Thymus (tissue), 11 donors: Measurements from ENCODE around the gene MEN1. TPM values are rescaled to one million over a fixed set of nuclear protein-coding genes. Genes with fewer than 3 reads are reported as not detected.

Experiments used
- DNase-seq, 9 donors: peaks; one replicate each; pipeline ENCODE4 v3.0.0-alpha.2; 2013; ENCODE audit warnings: low spot score in 9 of 9, low read depth in 6 of 9, missing footprints in 1 of 9
- H3K27ac ChIP-seq, 2 donors: one replicate each; pipeline ENCODE4 v1.5.1; 2013; ENCODE audit warnings: control low read depth in 1 of 2, low read depth in 1 of 2, low read length in 1 of 2, mild to moderate bottlenecking in 1 of 2, moderate library complexity in 1 of 2
- H3K27me3 ChIP-seq, 2 donors: one replicate each; pipeline ENCODE4 v1.5.1; 2013; ENCODE audit warnings: low read length in 1 of 2; ENCODE audit not compliant: control insufficient read depth in 2 of 2, insufficient read depth in 1 of 2
- H3K36me3 ChIP-seq, 2 donors: one replicate each; pipeline ENCODE4 v1.5.1; 2013; ENCODE audit warnings: low read length in 1 of 2, mild to moderate bottlenecking in 1 of 2, moderate library complexity in 1 of 2; ENCODE audit not compliant: control insufficient read depth in 2 of 2, insufficient read depth in 2 of 2
- H3K4me1 ChIP-seq, 2 donors: one replicate each; pipeline ENCODE4 v1.5.1; 2013; ENCODE audit warnings: low read length in 2 of 2; ENCODE audit not compliant: control insufficient read depth in 2 of 2, insufficient read depth in 2 of 2
- H3K4me3 ChIP-seq, 2 donors: one replicate each; pipeline ENCODE4 v1.5.1; 2013; ENCODE audit warnings: low read length in 2 of 2, control low read depth in 1 of 2, mild to moderate bottlenecking in 1 of 2
- H3K9me3 ChIP-seq, 2 donors: one replicate each; pipeline ENCODE4 v1.5.1; 2013; ENCODE audit warnings: low read length in 1 of 2, mild to moderate bottlenecking in 1 of 2; ENCODE audit not compliant: control insufficient read depth in 2 of 2, insufficient read depth in 1 of 2
- WGBS: extraction: QIAGEN DNeasy Blood & Tissue Kit; methylation state at CpG from one replicate; pipeline ENCODE4 v1.1.7; 2013; 5-methylcytosine and 5-hydroxymethylcytosine counted together
- polyA plus RNA-seq: library from polyadenylated mRNA; stranded (reverse); fragments of 200-250 nt; gene quantifications from one replicate; pipeline ENCODE4 v1.2.3, GENCODE V29; 2013
- total RNA-seq: library from RNA; stranded (reverse); fragments of 120-200 nt; gene quantifications from one replicate; pipeline ENCODE4 v1.2.4, GENCODE V29; 2013
- donor health status: healthy.

MEN1 gene
- total and polyA plus RNA-seq, 2 donors: 10.8 to 33.4 TPM

DNA sequence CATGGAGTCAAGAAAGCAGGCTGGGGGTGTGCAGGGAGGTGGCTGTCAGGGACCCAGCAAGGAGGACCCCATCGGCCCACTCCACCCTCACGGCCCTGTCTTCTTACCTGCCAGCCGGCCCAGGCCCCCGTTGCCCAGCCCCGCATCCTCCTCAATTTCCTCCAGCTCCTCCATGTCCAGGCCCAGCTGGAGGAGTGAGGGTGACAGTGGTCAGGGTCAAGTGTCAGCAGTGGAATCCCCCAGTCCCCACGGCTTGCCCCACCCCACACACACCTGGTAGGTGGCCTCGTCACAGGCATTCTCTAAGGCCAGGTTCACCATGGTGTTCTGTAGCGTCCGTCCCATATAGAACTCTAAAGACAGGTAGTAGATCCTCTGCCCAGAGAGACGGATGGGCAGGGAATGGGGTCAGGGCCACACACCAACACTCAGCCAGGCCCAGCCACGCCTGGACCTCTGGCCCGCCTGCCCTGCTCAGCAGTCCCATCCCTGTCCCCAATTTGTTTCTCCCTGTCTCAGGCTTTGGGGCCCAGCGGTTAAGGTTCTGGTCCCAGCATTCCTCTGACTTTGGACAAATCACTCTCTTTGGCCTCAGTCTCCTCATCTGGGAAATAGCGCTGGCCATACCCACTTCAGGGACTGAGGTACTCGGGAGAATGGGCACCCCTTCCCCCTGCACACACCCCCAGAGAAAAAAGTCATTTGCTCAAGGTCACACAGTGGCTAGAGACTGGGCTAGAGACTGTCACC is 51.8 kb downstream of the MEN1 start:
- Histone ChIP-seq H3K4me3 (no peak overlapping the region), H3K27me3 (no peaks in the 10 kb centered on the region), H3K9me3 (no peaks in the 10 kb centered on the region), H3K4me1 (peaks cover 0 to 25% of the 10 kb centered on the region in 2 donors), H3K36me3 (peaks cover 23 to 28% of the 10 kb centered on the region in 2 donors), H3K27ac (no peak overlapping the region)
- DNase-seq: no peak
- WGBS: 97% methylated on average over 15 of the region's 15 CpGs

DNA sequence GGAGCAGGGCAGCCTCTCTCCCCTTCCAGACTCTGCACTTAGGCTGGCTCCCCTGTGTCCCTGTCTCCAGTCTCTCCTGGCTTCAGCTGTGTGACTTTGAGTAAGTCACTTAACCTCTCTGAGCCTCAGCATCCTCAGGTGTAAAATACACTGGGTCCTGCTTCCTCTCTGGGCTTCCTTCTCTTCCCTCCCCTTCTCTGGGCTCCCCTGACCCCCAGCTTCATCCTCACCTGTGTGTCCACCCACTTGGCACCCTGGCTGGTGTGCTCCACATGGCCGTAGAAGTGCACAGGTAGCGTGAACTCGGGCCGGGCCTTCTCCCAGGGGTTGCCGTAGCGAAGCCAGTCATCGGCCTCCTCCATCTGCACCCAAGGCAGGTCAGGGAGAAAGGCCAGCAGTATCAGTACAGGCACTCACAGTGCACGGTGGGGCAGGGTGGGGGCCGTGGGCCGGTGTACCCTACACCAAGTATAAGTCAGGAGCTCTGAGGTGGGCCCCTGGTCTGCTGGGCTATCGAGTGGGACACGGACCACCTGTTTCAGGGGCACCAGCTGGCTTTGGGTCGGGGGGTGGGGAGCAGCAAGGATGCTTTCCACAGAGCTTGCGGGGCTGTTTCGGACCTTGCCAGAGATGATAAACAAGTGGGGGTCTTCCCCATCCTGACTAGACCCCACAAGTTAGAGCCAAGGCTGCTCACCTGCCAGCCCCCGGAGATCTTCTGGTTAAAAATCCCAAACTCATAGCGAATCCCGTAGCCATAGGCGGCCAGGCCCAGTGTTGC is 52.6 kb downstream of the MEN1 start:
- no peak for DNase-seq
- no peaks in the 10 kb centered on the region for H3K27me3 ChIP-seq
- no peaks in the 10 kb centered on the region for H3K9me3 ChIP-seq
- H3K4me1 ChIP-seq: peaks cover 0 to 17% of the 10 kb centered on the region in 2 donors
- H3K4me3 ChIP-seq: no peak overlapping the region
- H3K27ac ChIP-seq: no peak overlapping the region
- WGBS: 94% methylated on average over 19 of the region's 19 CpGs
- H3K36me3 ChIP-seq: peaks cover 15 to 26% of the 10 kb centered on the region in 2 donors

DNA sequence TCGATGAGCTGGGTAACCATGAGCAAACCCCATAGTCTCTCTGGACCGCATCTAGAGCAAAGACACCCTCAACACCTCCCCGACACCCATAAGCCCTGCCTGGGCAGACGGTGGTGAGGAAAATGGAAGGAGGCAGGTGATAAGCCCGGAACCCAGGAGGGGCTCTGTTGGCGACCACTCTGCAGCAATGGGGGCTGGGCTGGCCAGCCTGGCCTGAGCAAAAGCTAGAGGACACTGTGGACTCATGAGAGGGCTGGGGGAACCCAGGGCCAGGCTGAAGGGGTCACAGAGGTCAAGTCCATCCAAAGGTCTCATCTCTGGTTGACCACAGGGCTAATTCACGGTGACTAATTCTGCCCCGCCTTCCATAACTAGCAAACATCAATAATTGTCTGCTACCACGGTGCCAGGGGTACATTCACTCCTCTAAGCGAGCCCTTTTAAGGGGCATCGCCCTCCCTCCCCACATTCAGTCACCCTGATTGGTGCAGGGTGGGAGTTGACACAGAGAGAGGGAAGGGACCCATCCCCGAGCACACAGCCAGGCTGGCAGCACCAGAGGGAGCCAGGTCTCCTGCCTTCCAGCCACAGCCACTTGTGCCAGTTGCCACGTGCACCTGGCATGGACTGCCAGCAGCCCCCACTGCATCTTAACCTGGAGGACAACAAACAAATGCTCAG is 54.5 kb downstream of the MEN1 start:
- Histone ChIP-seq H3K9me3 (no peaks in the 10 kb centered on the region), H3K4me3 (no peak overlapping the region), H3K4me1 (peaks cover 0 to 8% of the 10 kb centered on the region in 2 donors), H3K27ac (no peak overlapping the region), H3K36me3 (peaks cover 5 to 26% of the 10 kb centered on the region in 2 donors), H3K27me3 (no peaks in the 10 kb centered on the region)
- 84% methylated on average over 13 of the region's 13 CpGs for WGBS
- no peak for DNase-seq

DNA sequence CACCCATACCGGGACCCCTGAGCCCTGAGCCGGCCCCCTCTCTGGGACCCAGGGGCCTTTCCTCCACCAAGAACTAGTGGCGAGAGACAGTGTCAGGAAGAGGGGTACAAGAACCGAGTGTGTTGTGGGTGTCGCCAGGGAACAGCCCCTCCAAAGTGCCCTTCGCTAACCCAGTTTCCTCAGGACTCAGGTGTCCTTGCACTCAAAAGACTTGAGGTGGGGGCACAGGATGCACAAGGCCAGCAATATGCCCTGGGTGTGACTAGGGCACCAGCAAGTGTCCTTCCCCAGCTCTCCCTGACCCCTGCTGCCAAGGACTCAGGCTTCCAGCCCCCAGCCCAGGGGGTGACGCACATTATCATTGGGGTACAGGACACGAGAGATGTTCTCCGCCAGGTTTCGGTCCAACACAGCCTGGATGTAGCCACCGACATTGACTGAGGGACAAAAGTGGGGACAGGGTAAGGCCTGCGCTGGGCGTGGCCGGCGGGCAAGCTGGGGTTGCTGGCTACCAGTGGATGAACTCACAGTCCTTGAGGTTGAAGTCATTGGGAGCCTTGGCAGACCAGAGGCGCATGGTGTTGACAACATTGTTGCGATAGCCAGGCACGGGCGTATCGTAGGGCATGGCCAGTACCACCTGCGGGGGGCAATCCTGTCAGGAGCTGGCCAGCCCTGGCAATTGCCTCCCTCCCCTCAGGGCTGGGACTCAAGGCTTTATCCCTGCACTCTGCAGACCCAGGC is 55.3 kb downstream of the MEN1 start:
- DNase-seq: no peak
- Histone ChIP-seq H3K27me3 (no peaks in the 10 kb centered on the region), H3K4me1 (peaks cover 0 to 3% of the 10 kb centered on the region in 2 donors), H3K9me3 (no peaks in the 10 kb centered on the region), H3K27ac (no peak overlapping the region), H3K4me3 (no peak overlapping the region), H3K36me3 (peaks cover 2 to 22% of the 10 kb centered on the region in 2 donors)
- 96% methylated on average over 21 of the region's 21 CpGs for WGBS

DNA sequence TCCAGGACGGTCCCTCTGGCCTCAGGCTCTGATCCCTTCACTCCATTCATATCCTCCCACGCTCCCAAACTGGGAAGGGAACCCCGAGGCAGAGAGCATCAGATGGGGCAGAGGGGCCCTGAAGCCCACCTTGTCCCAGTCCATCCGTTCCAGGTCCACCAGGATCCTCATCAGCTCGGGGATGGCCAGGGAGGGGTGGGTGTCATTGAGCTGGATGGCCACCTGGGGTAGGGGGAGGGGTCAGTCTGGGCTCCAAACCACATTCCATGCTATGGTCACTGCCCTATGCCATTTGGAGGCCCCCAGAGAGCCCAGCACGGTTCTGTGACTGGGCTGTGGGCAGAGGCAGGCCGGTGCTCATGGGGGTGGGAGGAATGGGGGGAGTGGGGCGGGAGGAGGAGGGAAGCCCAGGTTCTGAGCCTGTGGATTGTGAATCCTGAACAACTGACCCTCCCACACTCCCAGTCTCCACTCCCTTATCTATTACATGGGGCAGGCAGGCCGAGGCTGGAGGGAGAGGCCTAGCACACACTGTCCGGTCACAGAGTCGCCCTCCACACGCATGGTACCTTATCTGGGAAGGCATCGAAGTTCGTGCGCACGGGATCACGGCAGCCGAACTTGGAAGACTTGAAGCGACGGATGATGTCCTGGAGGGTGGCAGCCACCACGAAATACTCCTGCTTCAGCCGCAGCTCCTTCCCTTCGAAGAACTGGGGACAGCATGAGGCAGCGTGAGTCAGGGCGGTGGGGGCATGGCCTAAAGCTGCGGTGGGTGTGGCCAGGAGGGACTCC is 56.0 kb downstream of the MEN1 start:
- Histone ChIP-seq H3K27me3 (no peaks in the 10 kb centered on the region), H3K9me3 (no peaks in the 10 kb centered on the region), H3K4me1 (no peaks in the 10 kb centered on the region), H3K4me3 (no peak overlapping the region), H3K36me3 (peaks cover 2 to 16% of the 10 kb centered on the region in 2 donors), H3K27ac (no peak overlapping the region)
- WGBS: 96% methylated on average over 26 of the region's 26 CpGs
- DNase-seq: no peak

Other genes with a start within 250 kb of the MEN1 start
- not detected for gene SLC22A12, start 219.3 kb downstream of the MEN1 start, total RNA-seq
- gene SLC22A12, start 219.3 kb downstream of the MEN1 start, polyA plus RNA-seq: not detected
- gene NRXN2, start 87.4 kb downstream of the MEN1 start, total RNA-seq: 0.85 TPM
- 1.6 TPM for gene NRXN2, start 87.4 kb downstream of the MEN1 start, polyA plus RNA-seq
- 38.1 TPM for gene RASGRP2, start 66.4 kb downstream of the MEN1 start, total RNA-seq
- gene RASGRP2, start 66.4 kb downstream of the MEN1 start, polyA plus RNA-seq: 227 TPM
- 1.0 TPM for gene PYGM, start 50.6 kb downstream of the MEN1 start, total RNA-seq
- gene PYGM, start 50.6 kb downstream of the MEN1 start, polyA plus RNA-seq: 3.5 TPM
- 49.5 TPM for gene SF1, start 32.0 kb downstream of the MEN1 start, total RNA-seq
- gene SF1, start 32.0 kb downstream of the MEN1 start, polyA plus RNA-seq: 134 TPM
- gene MAP4K2, start 7.3 kb downstream of the MEN1 start, total RNA-seq: 23.9 TPM
- gene MAP4K2, start 7.3 kb downstream of the MEN1 start, polyA plus RNA-seq: 37.6 TPM
- 1.7 TPM for gene CDC42BPG, start 34.1 kb upstream of the MEN1 start, total RNA-seq
- gene CDC42BPG, start 34.1 kb upstream of the MEN1 start, polyA plus RNA-seq: 7.4 TPM
- 17.3 TPM for gene EHD1, start 68.1 kb upstream of the MEN1 start, total RNA-seq
- gene EHD1, start 68.1 kb upstream of the MEN1 start, polyA plus RNA-seq: 32.3 TPM
- 6.3 TPM for gene ATG2A, start 106.7 kb upstream of the MEN1 start, total RNA-seq
- gene ATG2A, start 106.7 kb upstream of the MEN1 start, polyA plus RNA-seq: 35.2 TPM
- 4.4 TPM for gene PPP2R5B, start 114.1 kb upstream of the MEN1 start, total RNA-seq
- gene PPP2R5B, start 114.1 kb upstream of the MEN1 start, polyA plus RNA-seq: 18.3 TPM
- gene GPHA2, start 125.3 kb upstream of the MEN1 start, total RNA-seq: 0.47 TPM
- gene GPHA2, start 125.3 kb upstream of the MEN1 start, polyA plus RNA-seq: 1.6 TPM
- gene MAJIN, start 161.6 kb upstream of the MEN1 start, total RNA-seq: 0.14 TPM
- gene MAJIN, start 161.6 kb upstream of the MEN1 start, polyA plus RNA-seq: 0.50 TPM
- 0.90 TPM for gene BATF2, start 186.4 kb upstream of the MEN1 start, total RNA-seq
- gene BATF2, start 186.4 kb upstream of the MEN1 start, polyA plus RNA-seq: 3.1 TPM
- 42.8 TPM for gene ARL2, start 203.6 kb upstream of the MEN1 start, total RNA-seq
- 52.0 TPM for gene ARL2, start 203.6 kb upstream of the MEN1 start, polyA plus RNA-seq
- 10.6 TPM for gene SNX15, start 216.9 kb upstream of the MEN1 start, total RNA-seq
- 15.4 TPM for gene SNX15, start 216.9 kb upstream of the MEN1 start, polyA plus RNA-seq
- gene SAC3D1, start 230.7 kb upstream of the MEN1 start, total RNA-seq: 11.2 TPM
- 11.5 TPM for gene SAC3D1, start 230.7 kb upstream of the MEN1 start, polyA plus RNA-seq
- gene NAALADL1, start 248.0 kb upstream of the MEN1 start, total RNA-seq: 5.1 TPM
- gene NAALADL1, start 248.0 kb upstream of the MEN1 start, polyA plus RNA-seq: 9.0 TPM